ENCODE data around the gene DYNAP. TPM values are rescaled to one million over a fixed set of nuclear protein-coding genes. Genes with fewer than 3 reads are reported as not detected.

DYNAP gene
- not detected in 5 replicates for total RNA-seq (2022; extraction: Qiagen RNA extraction)

GRCh38 chr18:54590945-54591344, at the start of gene DYNAP:
TSS of gene DYNAP (plus strand) at chr18:54591245. CDS start at chr18:54591283, 38 bp downstream.

Other genes with a start within 250 kb of the DYNAP start
- gene STARD6, start 233.4 kb upstream of the DYNAP start, total RNA-seq (2022; extraction: Qiagen RNA extraction), result 0.21 TPM in 1 of 5 replicates, not detected in the others
- 2.1 to 3.6 TPM (median 2.9 TPM) in 5 replicates for gene C18orf54, start 233.3 kb upstream of the DYNAP start, total RNA-seq (2022; extraction: Qiagen RNA extraction)
- 11.1 to 16.8 TPM (median 15.3 TPM) in 5 replicates for gene RAB27B, start 237.2 kb downstream of the DYNAP start, total RNA-seq (2022; extraction: Qiagen RNA extraction)